ENCODE measurements around the gene E2F2.

- TF ChIP-seq TAF1 (IDR thresholded peaks at IDR 0.05; ENCODE audit: borderline replicate concordance, insufficient read depth, low read length) (no peak), REST (IDR thresholded peaks at IDR 0.05; ENCODE audit: insufficient read depth in 1 of 2, low read depth in 2 of 2, low read length in 2 of 2) (no peak), POLR2AphosphoS5 (IDR thresholded peaks at IDR 0.05; ENCODE audit: low read depth, low read length) (no peak), SIN3A (IDR thresholded peaks at IDR 0.05; ENCODE audit: borderline replicate concordance, insufficient read depth, low read length) (no peak)
Measured at GRCh38 chr1:23500466-23500865, 30.6 kb downstream of the E2F2 start.
